Measurements from ENCODE around the gene TMEM87A.

TMEM87A gene

GRCh38 chr15:42166225-42166940, 106.8 kb downstream of the TMEM87A start:
- no peak for DNase-seq (ENCODE audit: low read depth in 4 of 4, low spot score in 1 of 4)

GRCh38 chr15:42165106-42165505, 108.1 kb downstream of the TMEM87A start:
- no peak for DNase-seq (ENCODE audit: low read depth in 4 of 4, low spot score in 1 of 4)

GRCh38 chr15:42163947-42164550, 109.2 kb downstream of the TMEM87A start:
- DNase-seq (ENCODE audit: low read depth in 4 of 4, low spot score in 1 of 4) = no peak

DNA sequence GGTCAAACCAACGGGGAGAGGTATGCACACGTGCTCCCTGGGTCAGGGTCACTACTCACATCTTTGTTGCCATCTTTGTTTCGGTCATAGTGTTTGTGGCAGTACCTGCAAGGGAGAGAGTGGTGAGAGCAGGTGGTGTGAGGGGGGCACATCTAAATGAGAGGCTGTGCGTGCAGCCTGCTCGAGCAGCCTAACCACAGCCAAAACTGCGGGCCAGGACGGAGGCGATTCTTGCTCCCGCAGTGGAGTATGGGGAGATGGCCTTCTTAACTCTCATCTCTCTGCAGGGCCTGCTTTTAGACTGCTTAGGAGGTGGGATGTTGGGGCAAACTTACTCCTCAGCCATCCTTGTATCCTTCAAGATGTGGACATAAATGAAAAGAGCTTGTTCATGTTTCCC, 109.9 kb downstream of the TMEM87A start:
- no peak for DNase-seq (ENCODE audit: low read depth in 4 of 4, low spot score in 1 of 4)
